Measurements from ENCODE around the gene GLG1. TPM values are rescaled to one million over a fixed set of nuclear protein-coding genes. Genes with fewer than 3 reads are reported as not detected.

GLG1 gene
- polyA plus RNA-seq, 1 donor from 2014 or later: 36.6 TPM

GRCh38 chr16:74603848-74604247, 3.1 kb downstream of the GLG1 start:
- H3K9me3 ChIP-seq (ENCODE audit: low read length): no peaks in the 10 kb centered on the region
- no peaks in the 10 kb centered on the region for H4K20me1 ChIP-seq (ENCODE audit: insufficient read depth)
- no peak overlapping the region for H3K27ac ChIP-seq (ENCODE audit: low read length)
- TF ChIP-seq POLR2AphosphoS5 (IDR thresholded peaks at IDR 0.05) (no peak), CTCF (IDR thresholded peaks at IDR 0.05; ENCODE audit: poor library complexity, severe bottlenecking) (no peak), MXI1 (conservative IDR thresholded peaks at IDR 0.05; ENCODE audit: poor library complexity, severe bottlenecking) (no peak), SMC3 (conservative IDR thresholded peaks at IDR 0.05; ENCODE audit: poor library complexity) (no peak), EZH2 (IDR thresholded peaks at IDR 0.05; ENCODE audit: borderline replicate concordance, insufficient read depth, low read length, poor library complexity, severe bottlenecking) (no peak), EP300 (conservative IDR thresholded peaks at IDR 0.05; ENCODE audit: poor library complexity, severe bottlenecking) (no peak), TAF1 (IDR thresholded peaks at IDR 0.05; ENCODE audit: low read depth) (no peak), REST (IDR thresholded peaks at IDR 0.05; ENCODE audit: borderline replicate concordance) (no peak), RAD21 (conservative IDR thresholded peaks at IDR 0.05) (no peak)
- H3K4me2 ChIP-seq (ENCODE audit: low read length): peak overlapping the region; percentile 50
- H3K4me3 ChIP-seq (ENCODE audit: low read length): peak overlapping the region; percentile 99
- H3K9me2 ChIP-seq (ENCODE audit: insufficient read depth, low read length): no peaks in the 10 kb centered on the region
- no peaks in the 10 kb centered on the region for H3K36me3 ChIP-seq (ENCODE audit: insufficient read depth, low read length)
- no peaks in the 10 kb centered on the region for H3F3A ChIP-seq (ENCODE audit: insufficient read depth, low read length, poor library complexity, severe bottlenecking)
- H3K9ac ChIP-seq (ENCODE audit: low read length): no peak overlapping the region
- no peak overlapping the region for H2AFZ ChIP-seq (ENCODE audit: low read depth, low read length)
- no peaks in the 10 kb centered on the region for H3K27me3 ChIP-seq (ENCODE audit: insufficient read depth, low read depth, low read length)
- H3K79me2 ChIP-seq (replicated peaks; ENCODE audit: insufficient read depth, low read length): peaks cover 68% of the 10 kb centered on the region

GRCh38 chr16:74601126-74601871, 5.6 kb downstream of the GLG1 start:
- no peaks in the 10 kb centered on the region for H3K36me3 ChIP-seq (ENCODE audit: insufficient read depth, low read length)
- H3K27ac ChIP-seq (ENCODE audit: low read length): no peak overlapping the region
- H3K9me3 ChIP-seq (ENCODE audit: low read length): no peaks in the 10 kb centered on the region
- H3K9me2 ChIP-seq (ENCODE audit: insufficient read depth, low read length): no peaks in the 10 kb centered on the region
- H3K4me3 ChIP-seq (ENCODE audit: low read length): no peak overlapping the region
- TF ChIP-seq CTCF (IDR thresholded peaks at IDR 0.05; ENCODE audit: poor library complexity, severe bottlenecking) (no peak), SMC3 (conservative IDR thresholded peaks at IDR 0.05; ENCODE audit: poor library complexity) (no peak), POLR2AphosphoS5 (IDR thresholded peaks at IDR 0.05) (no peak)
- no peaks in the 10 kb centered on the region for H4K20me1 ChIP-seq (ENCODE audit: insufficient read depth)
- no peak overlapping the region for H3K4me2 ChIP-seq (ENCODE audit: low read length)
- H3K9ac ChIP-seq (ENCODE audit: low read length): no peak overlapping the region
- H3K79me2 ChIP-seq (replicated peaks; ENCODE audit: insufficient read depth, low read length): peaks cover 75% of the 10 kb centered on the region
- H2AFZ ChIP-seq (ENCODE audit: low read depth, low read length): no peak overlapping the region
- H3F3A ChIP-seq (ENCODE audit: insufficient read depth, low read length, poor library complexity, severe bottlenecking): no peaks in the 10 kb centered on the region
- H3K27me3 ChIP-seq (ENCODE audit: insufficient read depth, low read depth, low read length): no peaks in the 10 kb centered on the region

Measured in neural cell (in vitro differentiated cells).